Neural progenitor cell (in vitro differentiated cells): ENCODE data around the gene RAB6B. TPM values are rescaled to one million over a fixed set of nuclear protein-coding genes. Genes with fewer than 3 reads are reported as not detected.

Source experiments
- DNase-seq: peaks from one replicate; pipeline ENCODE4 v3.0.0-alpha.2; 2016; ENCODE audit warnings: low spot score
- H2AFZ ChIP-seq: fragments of 200-600 bp; sonication (generic); replicated peaks from 2 replicates; pipeline ENCODE4 v1.6.1; 2016; ENCODE audit warnings: antibody characterized with exemption
- H3F3A ChIP-seq: fragments of 200-600 bp; sonication (generic); 2 replicates; pipeline ENCODE4 v1.6.1; 2016; ENCODE audit warnings: antibody characterized with exemption, low read depth
- H3K27ac ChIP-seq: fragments of 200-600 bp; sonication (generic); 2 replicates; pipeline ENCODE4 v1.5.1; 2016; ENCODE audit warnings: mild to moderate bottlenecking
- H3K27me3 ChIP-seq: fragments of 200-600 bp; sonication (generic); 2 replicates; pipeline ENCODE4 v1.6.1; 2016; ENCODE audit warnings: mild to moderate bottlenecking, moderate library complexity
- H3K36me3 ChIP-seq: fragments of 200-600 bp; sonication (generic); 2 replicates; pipeline ENCODE4 v1.5.1; 2016
- H3K4me1 ChIP-seq: fragments of 200-600 bp; sonication (generic); 2 replicates; pipeline ENCODE4 v1.6.1; 2016; ENCODE audit warnings: mixed run types
- H3K4me2 ChIP-seq: fragments of 200-600 bp; sonication (generic); 2 replicates; pipeline ENCODE4 v1.6.1; 2016
- H3K4me3 ChIP-seq: fragments of 200-600 bp; sonication (generic); 2 replicates; pipeline ENCODE4 v1.5.1; 2016
- H3K79me2 ChIP-seq: fragments of 200-600 bp; sonication (generic); 2 replicates; pipeline ENCODE4 v1.6.1; 2016; ENCODE audit warnings: low read depth
- H3K9ac ChIP-seq: fragments of 200-600 bp; sonication (generic); 2 replicates; pipeline ENCODE4 v1.6.1; 2016
- H3K9me3 ChIP-seq: fragments of 200-600 bp; sonication (generic); 2 replicates; pipeline ENCODE4 v1.5.1; 2016; ENCODE audit warnings: low read depth
- H4K20me1 ChIP-seq: fragments of 200-600 bp; sonication (generic); 2 replicates; pipeline ENCODE4 v1.6.1; 2016; ENCODE audit warnings: low read depth
- H3K27ac Mint-ChIP-seq: 3 replicates; pipeline ENCODE4 v1.8.0; 2021; ENCODE audit warnings: mixed read lengths
- H3K27me3 Mint-ChIP-seq: 2 replicates; pipeline ENCODE4 v1.8.0; 2022; ENCODE audit warnings: low read depth, mild to moderate bottlenecking, inconsistent platforms, moderate library complexity, mixed read lengths; ENCODE audit not compliant: insufficient read depth
- H3K36me3 Mint-ChIP-seq: 3 replicates; pipeline ENCODE4 v1.8.0; 2021; ENCODE audit warnings: mixed read lengths
- H3K4me1 Mint-ChIP-seq: 3 replicates; pipeline ENCODE4 v1.8.0; 2021; ENCODE audit warnings: mixed read lengths
- H3K4me3 Mint-ChIP-seq: 3 replicates; pipeline ENCODE4 v1.8.0; 2021; ENCODE audit warnings: mild to moderate bottlenecking, moderate library complexity, mixed read lengths
- H3K9me3 Mint-ChIP-seq: 3 replicates; pipeline ENCODE4 v1.8.0; 2020; ENCODE audit warnings: mixed read lengths
- CTCF ChIP-seq: fragments of 200-600 bp; sonication (generic); IDR thresholded peaks from 2 replicates; pipeline ENCODE4 v1.5.1; 2017; ENCODE audit warnings: antibody characterized with exemption, mild to moderate bottlenecking
- EZH2 ChIP-seq: fragments of 200-600 bp; sonication (generic); IDR thresholded peaks from 2 replicates; pipeline ENCODE4 v1.6.1; 2017; ENCODE audit warnings: antibody characterized with exemption, mild to moderate bottlenecking, moderate library complexity
- EZH2phosphoT487 ChIP-seq: fragments of 200-600 bp; sonication (generic); IDR thresholded peaks from 2 replicates; pipeline ENCODE4 v1.6.1; 2017; ENCODE audit warnings: antibody characterized with exemption
- total RNA-seq: library from RNA; depleted of rRNA; stranded (reverse); fragments of >200 nt; gene quantifications from 2 replicates; pipeline ENCODE4 v1.2.3, GENCODE V29; 2015; ENCODE audit warnings: low replicate concordance

Gene RAB6B
- total RNA-seq, 1 donor from 2014 or later, result 7.7 TPM

DNA sequence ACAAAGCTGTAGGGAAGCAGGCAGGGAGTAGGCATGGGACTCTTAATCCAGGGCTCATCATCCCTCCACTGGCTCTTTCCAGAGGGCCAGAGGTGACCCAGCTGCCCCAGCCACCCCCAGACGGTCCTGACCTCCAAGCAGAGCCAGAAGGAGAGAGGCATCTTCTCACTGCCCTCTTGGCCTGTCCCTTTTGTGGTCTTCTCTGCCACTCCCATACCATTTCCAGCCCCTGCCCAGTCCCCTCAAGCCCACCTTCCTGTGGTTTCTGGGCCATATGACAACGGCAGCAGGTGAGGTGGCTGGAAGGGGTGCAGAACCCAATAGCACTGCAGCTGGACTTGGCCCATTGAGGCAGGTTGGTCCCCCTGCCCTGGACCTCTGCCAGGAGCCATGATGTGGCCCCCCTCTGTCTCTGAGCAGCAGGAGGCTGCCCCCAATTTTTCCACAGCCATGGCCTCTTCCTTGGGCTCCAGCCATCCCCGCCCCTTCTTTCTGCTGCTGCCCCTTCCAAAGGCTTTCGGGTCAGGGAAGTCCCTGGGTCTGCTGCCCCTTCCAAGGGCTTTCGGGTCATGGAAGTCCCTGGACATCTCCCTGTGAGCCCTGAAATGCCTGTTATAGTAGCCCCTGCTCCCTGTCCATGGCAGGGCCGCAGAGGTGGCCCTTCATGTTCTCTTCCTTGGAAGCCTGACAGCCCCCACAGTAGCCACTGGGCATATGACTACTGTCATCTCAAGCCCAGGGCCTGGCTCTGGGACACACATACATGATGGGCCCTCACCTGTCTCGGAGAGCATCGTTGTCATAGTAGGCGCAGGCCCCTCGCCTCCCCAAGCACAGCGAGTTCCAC is 39.5 kb upstream of the RAB6B start:
- no peaks in the 10 kb centered on the region for H3K9me3 Mint-ChIP-seq
- peaks cover 4% of the 10 kb centered on the region for H3K27me3 Mint-ChIP-seq
- Histone ChIP-seq H3K4me3 (no peak overlapping the region), H3K27me3 (no peaks in the 10 kb centered on the region), H3K9me3 (no peaks in the 10 kb centered on the region), H3K79me2 (no peaks in the 10 kb centered on the region), H3F3A (no peaks in the 10 kb centered on the region), H3K36me3 (no peaks in the 10 kb centered on the region), H2AFZ (no peak overlapping the region), H3K4me1 (no peaks in the 10 kb centered on the region), H3K9ac (no peak overlapping the region), H3K4me2 (no peak overlapping the region), H4K20me1 (no peaks in the 10 kb centered on the region), H3K27ac (no peak overlapping the region)
- TF ChIP-seq EZH2 (no peak), EZH2phosphoT487 (no peak), CTCF (no peak)
- H3K4me3 Mint-ChIP-seq, result no peak overlapping the region
- no peak for DNase-seq
- H3K27ac Mint-ChIP-seq, result no peak overlapping the region
- no peaks in the 10 kb centered on the region for H3K4me1 Mint-ChIP-seq
- H3K36me3 Mint-ChIP-seq, result no peaks in the 10 kb centered on the region

- no peak overlapping the region for H3K4me2 ChIP-seq
- no peaks in the 10 kb centered on the region for H4K20me1 ChIP-seq
- Mint-ChIP-seq H3K36me3 (no peaks in the 10 kb centered on the region), H3K27ac (no peak overlapping the region), H3K4me1 (no peaks in the 10 kb centered on the region), H3K4me3 (no peak overlapping the region), H3K27me3 (peaks cover 2% of the 10 kb centered on the region), H3K9me3 (no peaks in the 10 kb centered on the region)
- DNase-seq, result no peak
- peaks cover 2% of the 10 kb centered on the region for H3K27me3 ChIP-seq
- H3K9ac ChIP-seq, result no peak overlapping the region
- TF ChIP-seq CTCF (no peak), EZH2phosphoT487 (no peak), EZH2 (no peak)
- H3K36me3 ChIP-seq, result no peaks in the 10 kb centered on the region
- no peak overlapping the region for H3K4me3 ChIP-seq
- no peak overlapping the region for H3K27ac ChIP-seq
- H2AFZ ChIP-seq, result no peak overlapping the region
- H3K79me2 ChIP-seq, result no peaks in the 10 kb centered on the region
- no peaks in the 10 kb centered on the region for H3F3A ChIP-seq
- H3K4me1 ChIP-seq, result no peaks in the 10 kb centered on the region
- no peaks in the 10 kb centered on the region for H3K9me3 ChIP-seq
These were observed 38.6 kb upstream of the RAB6B start for GRCh38 chr3:133934073-133934970.

DNA sequence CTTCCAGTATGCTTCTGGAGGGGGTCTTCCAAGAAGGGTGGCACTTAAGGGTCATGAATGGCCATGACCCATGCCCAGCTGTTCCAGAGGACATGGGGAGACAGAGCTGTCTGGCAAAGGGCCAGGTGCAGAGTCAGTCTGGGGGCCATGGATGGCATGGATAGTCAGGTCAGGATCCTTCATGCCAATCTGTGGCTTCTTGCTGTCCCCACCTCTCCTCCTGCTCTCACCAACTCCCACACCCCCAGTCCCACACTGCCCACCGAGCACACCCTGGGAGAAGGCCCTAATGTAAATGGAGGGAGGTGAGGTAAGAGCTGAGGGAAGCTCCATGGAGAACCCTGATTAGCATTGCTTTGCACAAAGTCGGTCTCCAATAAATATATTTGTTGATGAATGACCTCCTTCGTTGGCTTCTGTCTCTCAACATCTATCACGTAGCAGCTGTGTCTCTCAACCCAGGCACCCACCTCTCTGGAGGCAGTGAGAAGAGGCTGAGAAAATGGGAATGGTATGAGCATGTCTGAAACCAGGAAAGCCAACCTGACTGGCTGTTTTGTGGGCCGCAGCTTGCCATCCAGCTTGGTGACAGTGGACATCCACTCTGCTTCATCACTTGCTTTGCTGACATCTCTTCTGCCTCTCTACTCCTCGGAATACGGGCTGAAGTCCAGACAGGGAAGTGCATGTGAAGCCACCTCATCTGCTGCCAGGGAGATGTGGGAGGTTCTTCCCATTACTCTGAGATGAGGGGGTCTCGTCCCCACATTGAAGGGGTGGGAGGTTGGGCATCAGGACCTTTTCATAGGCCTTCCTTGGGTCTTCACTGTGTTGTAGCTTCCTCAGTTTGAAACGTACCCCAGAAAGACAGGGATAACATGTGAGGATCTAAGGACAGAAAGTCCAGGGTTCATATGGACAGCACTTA is 37.7 kb upstream of the RAB6B start:
- H3K4me3 ChIP-seq, result no peak overlapping the region
- Mint-ChIP-seq H3K9me3 (no peaks in the 10 kb centered on the region), H3K4me1 (no peaks in the 10 kb centered on the region), H3K4me3 (no peak overlapping the region), H3K27me3 (peaks cover 6% of the 10 kb centered on the region), H3K36me3 (no peaks in the 10 kb centered on the region), H3K27ac (no peak overlapping the region)
- H4K20me1 ChIP-seq, result no peaks in the 10 kb centered on the region
- no peak overlapping the region for H3K4me2 ChIP-seq
- H3K79me2 ChIP-seq, result no peaks in the 10 kb centered on the region
- no peak for DNase-seq
- TF ChIP-seq EZH2phosphoT487, result no peak
- TF ChIP-seq EZH2, result no peak
- TF ChIP-seq CTCF, result no peak
- H3K27me3 ChIP-seq, result peaks cover 12% of the 10 kb centered on the region
- H2AFZ ChIP-seq, result no peak overlapping the region
- no peak overlapping the region for H3K9ac ChIP-seq
- H3K27ac ChIP-seq, result no peak overlapping the region
- H3K4me1 ChIP-seq, result no peaks in the 10 kb centered on the region
- H3K9me3 ChIP-seq, result no peaks in the 10 kb centered on the region
- H3K36me3 ChIP-seq, result no peaks in the 10 kb centered on the region
- H3F3A ChIP-seq, result no peaks in the 10 kb centered on the region
